Thyroid gland (tissue), 4 donors: ENCODE data around the gene RHOT1. TPM values are rescaled to one million over a fixed set of nuclear protein-coding genes. Genes with fewer than 3 reads are reported as not detected.

Experiments
- DNase-seq, 2 donors: peaks; one replicate each; pipeline ENCODE4 v3.0.0-alpha.2; 2019
- H3K27ac ChIP-seq, 3 donors: fragments of 200-600 bp; sonication (generic); 1 replicate in 2 of 3; 2 replicates in 1 of 3; pipeline ENCODE4 v1.5.1; 2016 to 2019; ENCODE audit warnings: mild to moderate bottlenecking in 1 of 3, moderate library complexity in 1 of 3
- H3K27me3 ChIP-seq: fragments of 200-600 bp; sonication (generic); one replicate; pipeline ENCODE4 v1.5.1; 2019
- H3K36me3 ChIP-seq, 2 donors: fragments of 200-600 bp; sonication (generic); one replicate each; pipeline ENCODE4 v1.5.1; 2016 to 2019
- H3K4me1 ChIP-seq, 2 donors: fragments of 200-600 bp; sonication (generic); one replicate each; pipeline ENCODE4 v1.5.1; 2017 to 2019
- H3K4me3 ChIP-seq, 3 donors: fragments of 200-600 bp; sonication (generic); replicated peaks in 1 of 3; 1 replicate in 2 of 3; 2 replicates in 1 of 3; pipeline ENCODE4 v1.5.1; 2016; ENCODE audit warnings: mild to moderate bottlenecking in 1 of 3
- H3K9me3 ChIP-seq: fragments of 200-600 bp; sonication (generic); one replicate; pipeline ENCODE4 v1.5.1; 2017
- POLR2A ChIP-seq, 2 donors: fragments of 450-650 bp; IDR thresholded peaks; one replicate each; pipeline ENCODE4 v1.6.1; 2017; ENCODE audit warnings: antibody characterized with exemption in 2 of 2, mild to moderate bottlenecking in 2 of 2, moderate library complexity in 1 of 2
- WGBS, 2 donors: methylation state at CpG; one replicate each; pipeline ENCODE4 v1.1.5; 2017; 5-methylcytosine and 5-hydroxymethylcytosine counted together
- intact Hi-C: fragments of 100-400 bp; cut with DNase I; formaldehyde crosslinking; loops from one replicate; pipeline ENCODE4 v1.15.1; 2023
- total RNA-seq, 4 donors: library from RNA; depleted of rRNA; stranded (reverse); fragments of >200 nt; gene quantifications; one replicate each; pipeline ENCODE4 v1.2.3, GENCODE V29; 2016
- TF ChIP-seq, protein P1 (sequence below), 6 experiments: fragments of 200-600 bp in 3 of 6; fragments of 450-650 bp in 3 of 6; sonication (generic) in 3 of 6; IDR thresholded peaks; one replicate each; pipeline ENCODE4 v1.5.1; 2016 to 2019; ENCODE audit warnings: antibody characterized with exemption in 6 of 6, mild to moderate bottlenecking in 2 of 6, inconsistent platforms in 1 of 6, moderate library complexity in 1 of 6

The RHOT1 gene
- total RNA-seq, 4 donors from 2014 or later: 45.1 to 59.1 (median 51.4) TPM

DNA sequence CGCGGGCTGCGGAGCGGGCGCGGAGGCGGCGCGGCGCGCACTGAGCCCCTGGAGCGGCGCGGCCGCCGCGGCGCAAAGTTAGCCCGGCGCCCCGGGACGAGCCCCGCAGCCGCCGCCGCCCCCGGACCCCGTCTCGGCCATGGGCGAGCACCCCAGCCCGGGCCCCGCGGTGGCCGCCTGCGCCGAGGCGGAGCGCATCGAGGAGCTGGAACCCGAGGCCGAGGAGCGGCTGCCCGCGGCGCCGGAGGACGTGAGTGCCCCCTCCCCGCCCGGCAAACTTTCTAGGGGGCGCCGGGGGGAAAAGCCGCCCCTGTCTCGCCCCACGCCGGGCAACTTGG, 123.7 kb downstream of the RHOT1 start:
- intact Hi-C loops: no loop called here
- DNase-seq: no peak
- H3K27ac ChIP-seq: no peak overlapping the region
- TF ChIP-seq POLR2A (IDR thresholded peaks at IDR 0.05): no peak
- TF ChIP-seq, protein P1, sequence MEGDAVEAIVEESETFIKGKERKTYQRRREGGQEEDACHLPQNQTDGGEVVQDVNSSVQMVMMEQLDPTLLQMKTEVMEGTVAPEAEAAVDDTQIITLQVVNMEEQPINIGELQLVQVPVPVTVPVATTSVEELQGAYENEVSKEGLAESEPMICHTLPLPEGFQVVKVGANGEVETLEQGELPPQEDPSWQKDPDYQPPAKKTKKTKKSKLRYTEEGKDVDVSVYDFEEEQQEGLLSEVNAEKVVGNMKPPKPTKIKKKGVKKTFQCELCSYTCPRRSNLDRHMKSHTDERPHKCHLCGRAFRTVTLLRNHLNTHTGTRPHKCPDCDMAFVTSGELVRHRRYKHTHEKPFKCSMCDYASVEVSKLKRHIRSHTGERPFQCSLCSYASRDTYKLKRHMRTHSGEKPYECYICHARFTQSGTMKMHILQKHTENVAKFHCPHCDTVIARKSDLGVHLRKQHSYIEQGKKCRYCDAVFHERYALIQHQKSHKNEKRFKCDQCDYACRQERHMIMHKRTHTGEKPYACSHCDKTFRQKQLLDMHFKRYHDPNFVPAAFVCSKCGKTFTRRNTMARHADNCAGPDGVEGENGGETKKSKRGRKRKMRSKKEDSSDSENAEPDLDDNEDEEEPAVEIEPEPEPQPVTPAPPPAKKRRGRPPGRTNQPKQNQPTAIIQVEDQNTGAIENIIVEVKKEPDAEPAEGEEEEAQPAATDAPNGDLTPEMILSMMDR (IDR thresholded peaks at IDR 0.05): no peak
- peaks cover 11 to 19% of the 10 kb centered on the region in 2 donors for H3K4me1 ChIP-seq
- H3K36me3 ChIP-seq: no peaks in the 10 kb centered on the region
- H3K4me3 ChIP-seq: peak overlapping the region in 1 of 3 donors; percentile 49
- 1% methylated on average over 18 of the region's 55 CpGs; no CpG with 5 or more reads in 1 of the 2 donors for WGBS, 2 donors
- no peaks in the 10 kb centered on the region for H3K27me3 ChIP-seq
- no peaks in the 10 kb centered on the region for H3K9me3 ChIP-seq

DNA sequence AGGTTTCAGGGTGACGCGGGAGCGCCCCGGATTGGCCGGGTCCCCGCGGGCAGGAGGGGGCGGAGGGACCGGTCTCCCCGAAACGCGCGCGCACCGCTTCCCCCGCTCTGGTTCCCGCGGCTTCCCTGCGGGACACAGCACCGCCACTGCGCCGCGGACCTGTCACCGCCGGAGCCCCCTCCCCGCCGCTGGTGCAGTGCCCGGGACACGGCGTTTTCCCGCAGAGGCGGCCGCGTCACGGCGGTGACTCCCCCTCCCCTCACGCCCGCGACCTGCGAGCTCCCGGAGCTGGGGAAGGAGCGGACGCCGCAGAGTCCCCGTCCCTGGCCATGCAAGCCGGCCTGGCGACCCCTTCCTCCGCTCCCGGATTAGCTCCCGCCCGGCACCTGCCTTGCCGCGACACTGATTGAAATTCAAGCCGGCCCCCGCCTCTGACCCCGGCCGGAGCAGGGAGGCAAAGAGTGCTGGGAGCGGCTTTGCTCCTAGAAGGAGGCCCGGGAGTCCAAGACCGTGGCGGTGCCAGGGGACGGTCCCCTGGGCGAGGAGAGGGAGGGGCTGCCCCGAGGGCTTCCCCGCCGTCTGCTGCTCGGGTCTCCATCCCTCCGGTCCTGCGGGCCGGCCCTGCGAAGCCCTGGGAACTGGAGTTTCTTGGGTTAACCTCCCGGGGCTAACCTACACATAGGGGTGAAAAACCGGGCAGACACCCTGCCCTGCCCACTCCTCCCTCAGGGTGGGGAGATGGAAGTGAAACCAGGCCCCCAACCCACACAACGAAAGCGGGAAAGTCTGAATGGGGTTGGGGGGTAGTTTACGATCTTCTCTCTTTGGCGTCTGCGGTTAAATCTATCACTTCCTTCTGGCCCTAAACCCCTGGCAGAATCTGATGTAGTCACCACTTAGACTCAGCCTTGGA, 124.3 kb downstream of the RHOT1 start:
- H3K4me3 ChIP-seq: peak overlapping the region in 1 of 3 donors; percentile 49
- TF ChIP-seq, protein P1 (IDR thresholded peaks at IDR 0.05): no peak
- no peak for TF ChIP-seq POLR2A (IDR thresholded peaks at IDR 0.05)
- 1 to 4% methylated on average over 17 to 22 of the region's 78 CpGs for WGBS, 2 donors
- peaks cover 11 to 19% of the 10 kb centered on the region in 2 donors for H3K4me1 ChIP-seq
- intact Hi-C loops: no loop called here
- H3K27ac ChIP-seq: no peak overlapping the region
- H3K36me3 ChIP-seq: no peaks in the 10 kb centered on the region
- H3K9me3 ChIP-seq: no peaks in the 10 kb centered on the region
- DNase-seq: peak; percentile 3 to 5
- H3K27me3 ChIP-seq: no peaks in the 10 kb centered on the region

DNA sequence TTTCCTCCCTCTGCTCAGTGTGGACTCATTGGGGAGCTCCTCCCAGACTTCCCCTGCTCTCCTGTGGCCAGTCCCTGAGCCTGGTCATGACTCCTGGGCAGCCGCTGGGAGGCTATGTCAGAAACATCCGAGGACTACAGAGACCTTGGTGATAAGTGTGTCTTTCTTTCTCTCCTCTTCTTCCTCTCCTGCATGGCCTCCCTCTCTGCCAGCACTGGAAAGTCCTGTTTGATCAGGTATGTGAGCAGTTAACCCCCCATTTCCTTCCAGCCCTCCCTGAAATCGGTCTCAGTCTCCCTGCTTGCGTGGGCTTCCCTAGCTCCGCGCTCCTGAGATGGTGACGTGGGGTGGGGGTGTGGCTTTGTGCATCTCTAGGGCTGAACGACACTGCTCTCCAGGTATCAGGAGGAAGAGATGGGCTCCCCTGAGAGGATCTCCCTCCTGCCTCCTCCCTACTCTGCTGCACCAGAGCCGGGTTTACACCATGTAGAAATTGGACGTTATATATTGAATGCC, 125.4 kb downstream of the RHOT1 start:
- intact Hi-C loops: no loop called here
- 20 to 28% methylated on average over 7 to 10 of the region's 10 CpGs for WGBS, 2 donors
- TF ChIP-seq, protein P1 (IDR thresholded peaks at IDR 0.05): no peak
- no peak for TF ChIP-seq POLR2A (IDR thresholded peaks at IDR 0.05)
- DNase-seq: peak; percentile 18 to 19
- no peaks in the 10 kb centered on the region for H3K36me3 ChIP-seq
- H3K4me1 ChIP-seq: peaks cover 11 to 19% of the 10 kb centered on the region in 2 donors
- no peak overlapping the region for H3K27ac ChIP-seq
- H3K4me3 ChIP-seq: no peak overlapping the region
- no peaks in the 10 kb centered on the region for H3K27me3 ChIP-seq
- H3K9me3 ChIP-seq: no peaks in the 10 kb centered on the region

DNA sequence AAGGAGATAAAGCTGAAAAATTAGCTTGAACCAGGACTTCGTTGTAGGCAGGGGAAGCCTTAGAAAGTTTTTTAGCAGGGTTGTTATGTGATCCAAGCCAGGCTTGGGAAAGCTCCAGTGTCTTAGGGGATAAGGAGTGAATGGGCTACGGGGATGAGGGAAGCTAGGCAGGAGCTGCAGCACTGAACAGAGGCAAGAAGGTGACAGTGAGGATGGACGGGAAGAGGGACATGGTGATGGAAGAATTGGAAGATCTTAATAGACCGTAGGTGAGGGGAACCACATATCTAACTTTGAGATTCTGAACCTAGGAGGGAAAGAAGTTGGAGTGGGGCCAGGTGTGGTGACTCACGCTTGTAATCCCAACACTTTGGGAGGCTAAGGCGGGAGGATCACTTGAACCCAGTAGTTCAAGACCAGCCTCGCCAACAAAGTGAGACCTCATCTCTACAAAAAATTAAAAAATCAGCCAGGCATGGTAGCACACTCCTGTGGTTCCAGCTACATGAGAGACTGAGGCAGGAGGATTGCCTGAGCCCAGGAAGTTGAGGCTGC, 126.5 kb downstream of the RHOT1 start:
- no peak for DNase-seq
- intact Hi-C loops: no loop called here
- TF ChIP-seq POLR2A (IDR thresholded peaks at IDR 0.05): no peak
- TF ChIP-seq, protein P1 (IDR thresholded peaks at IDR 0.05): no peak
- Histone ChIP-seq H3K4me3 (no peak overlapping the region), H3K9me3 (no peaks in the 10 kb centered on the region), H3K4me1 (peaks cover 11 to 19% of the 10 kb centered on the region in 2 donors), H3K27ac (no peak overlapping the region), H3K36me3 (no peaks in the 10 kb centered on the region), H3K27me3 (no peaks in the 10 kb centered on the region)
- 76 to 84% methylated on average over 7 of the region's 7 CpGs for WGBS, 2 donors

DNA sequence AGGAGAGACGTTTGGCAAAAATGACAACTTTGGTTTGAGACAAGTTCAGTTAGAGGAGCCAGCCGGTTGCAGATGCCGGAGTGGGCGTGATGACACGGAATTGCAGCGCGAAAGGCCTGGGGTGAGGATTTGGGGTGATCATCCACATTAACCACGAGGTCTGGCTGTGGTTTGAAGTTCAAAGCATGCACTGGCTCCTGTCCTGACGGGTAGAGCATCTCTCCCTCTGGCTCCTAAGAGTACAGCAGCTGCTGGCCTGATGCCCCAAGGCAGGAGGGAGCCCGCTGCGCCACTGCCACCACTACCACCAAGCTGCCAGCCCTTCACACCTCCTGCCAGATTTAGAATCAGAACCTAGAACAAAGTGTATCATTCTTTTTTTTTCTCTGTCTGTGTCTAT, 127.1 kb downstream of the RHOT1 start:
- H3K4me1 ChIP-seq: peaks cover 11 to 19% of the 10 kb centered on the region in 2 donors
- WGBS, 2 donors: 77 to 86% methylated on average over 11 of the region's 11 CpGs
- intact Hi-C loops: no loop called here
- no peak overlapping the region for H3K27ac ChIP-seq
- no peak for DNase-seq
- TF ChIP-seq, protein P1 (IDR thresholded peaks at IDR 0.05): no peak
- no peak overlapping the region for H3K4me3 ChIP-seq
- H3K27me3 ChIP-seq: no peaks in the 10 kb centered on the region
- H3K36me3 ChIP-seq: no peaks in the 10 kb centered on the region
- no peaks in the 10 kb centered on the region for H3K9me3 ChIP-seq
